Neural cell (in vitro differentiated cells): ENCODE data around the gene TIMM44. TPM values are rescaled to one million over a fixed set of nuclear protein-coding genes. Genes with fewer than 3 reads are reported as not detected.

Source experiments
- H2AFZ ChIP-seq: fragments of 200-600, 300-800 bp; sonication (generic), shearing (Covaris generic); 2 replicates; pipeline ENCODE4 v1.6.0; 2014; ENCODE audit warnings: low read depth, mild to moderate bottlenecking, antibody characterized with exemption, low read length, moderate library complexity
- H3F3A ChIP-seq: fragments of 200-600 bp; shearing (Covaris generic); 2 replicates; pipeline ENCODE4 v1.6.1; 2016; ENCODE audit warnings: mild to moderate bottlenecking, moderate library complexity, mixed read lengths, antibody characterized with exemption, low read length; ENCODE audit not compliant: insufficient read depth, poor library complexity, severe bottlenecking
- H3K27ac ChIP-seq: fragments of 200-600, 300-800 bp; sonication (generic), shearing (Covaris generic); 2 replicates; pipeline ENCODE4 v1.5.1; 2014; ENCODE audit warnings: mild to moderate bottlenecking, low read length, moderate library complexity
- H3K27me3 ChIP-seq: fragments of 300-800, 200-600 bp; sonication (generic), shearing (Covaris generic); 2 replicates; pipeline ENCODE4 v1.6.0; 2014; ENCODE audit warnings: mild to moderate bottlenecking, low read depth, low read length, moderate library complexity; ENCODE audit not compliant: insufficient read depth
- H3K36me3 ChIP-seq: fragments of 300-800, 200-600 bp; sonication (generic), shearing (Covaris generic); 2 replicates; pipeline ENCODE4 v1.5.1; 2014; ENCODE audit warnings: mild to moderate bottlenecking, antibody characterized with exemption, low read length, moderate library complexity; ENCODE audit not compliant: insufficient read depth
- H3K4me2 ChIP-seq: fragments of 300-800, 200-600 bp; sonication (generic), shearing (Covaris generic); 2 replicates; pipeline ENCODE4 v1.6.0; 2014; ENCODE audit warnings: mild to moderate bottlenecking, low read length
- H3K4me3 ChIP-seq: fragments of 300-800, 200-600 bp; sonication (generic), shearing (Covaris generic); 2 replicates; pipeline ENCODE4 v1.5.1; 2014; ENCODE audit warnings: mild to moderate bottlenecking, low read length, moderate library complexity
- H3K79me2 ChIP-seq: fragments of 200-600 bp; shearing (Covaris generic); replicated peaks from 2 replicates; pipeline ENCODE4 v1.6.0; 2014; ENCODE audit warnings: mild to moderate bottlenecking, low read length, moderate library complexity; ENCODE audit not compliant: insufficient read depth
- H3K9ac ChIP-seq: fragments of 300-800, 200-600 bp; sonication (generic), shearing (Covaris generic); 2 replicates; pipeline ENCODE4 v1.6.1; 2016; ENCODE audit warnings: mild to moderate bottlenecking, low read length, mixed read lengths
- H3K9me2 ChIP-seq: fragments of 200-600 bp; shearing (Covaris generic); 2 replicates; pipeline ENCODE4 v1.6.1; 2016; ENCODE audit warnings: mild to moderate bottlenecking, low read length, mixed read lengths; ENCODE audit not compliant: insufficient read depth
- H3K9me3 ChIP-seq: fragments of 200-600, 300-800 bp; sonication (generic), shearing (Covaris generic); 2 replicates; pipeline ENCODE4 v1.6.1; 2016; ENCODE audit warnings: mild to moderate bottlenecking, mixed run types, low read length, moderate library complexity, mixed read lengths
- H4K20me1 ChIP-seq: fragments of 200-600 bp; shearing (Covaris generic); 2 replicates; pipeline ENCODE4 v1.6.1; 2016; ENCODE audit warnings: mild to moderate bottlenecking, mixed run types; ENCODE audit not compliant: insufficient read depth
- CTCF ChIP-seq: fragments of 450-650 bp; IDR thresholded peaks from 2 replicates; pipeline ENCODE4 v1.5.1; 2014; ENCODE audit warnings: antibody characterized with exemption, mild to moderate bottlenecking, moderate library complexity; ENCODE audit not compliant: poor library complexity, severe bottlenecking
- EP300 ChIP-seq: fragments of 450-650 bp; conservative IDR thresholded peaks from 2 replicates; pipeline ENCODE4 v1.6.1; 2014; ENCODE audit warnings: antibody characterized with exemption, mild to moderate bottlenecking, moderate library complexity; ENCODE audit not compliant: poor library complexity, severe bottlenecking
- EZH2 ChIP-seq: fragments of 200-600, 300-800 bp; shearing (Covaris generic), sonication (generic); IDR thresholded peaks from 2 replicates; pipeline ENCODE4 v1.6.1; 2014; ENCODE audit warnings: antibody characterized with exemption, low read length, borderline replicate concordance, mild to moderate bottlenecking; ENCODE audit not compliant: insufficient read depth, poor library complexity, severe bottlenecking
- MXI1 ChIP-seq: fragments of 450-650 bp; conservative IDR thresholded peaks from 2 replicates; pipeline ENCODE4 v1.6.1; 2014; ENCODE audit warnings: antibody characterized with exemption, mild to moderate bottlenecking; ENCODE audit not compliant: poor library complexity, severe bottlenecking
- POLR2AphosphoS5 ChIP-seq: IDR thresholded peaks from 2 replicates; pipeline ENCODE4 v1.6.1; 2012
- RAD21 ChIP-seq: fragments of 450-650 bp; conservative IDR thresholded peaks from 2 replicates; pipeline ENCODE4 v1.6.1; 2014; ENCODE audit warnings: antibody characterized with exemption, mild to moderate bottlenecking, moderate library complexity
- REST ChIP-seq: IDR thresholded peaks from 2 replicates; pipeline ENCODE4 v1.6.1; 2012; ENCODE audit warnings: borderline replicate concordance
- SMC3 ChIP-seq: fragments of 450-650 bp; conservative IDR thresholded peaks from 2 replicates; pipeline ENCODE4 v1.6.1; 2014; ENCODE audit warnings: antibody characterized with exemption, mild to moderate bottlenecking, moderate library complexity; ENCODE audit not compliant: poor library complexity
- TAF1 ChIP-seq: IDR thresholded peaks from 2 replicates; pipeline ENCODE4 v1.6.1; 2012; ENCODE audit warnings: low read depth
- polyA plus RNA-seq: library from polyadenylated mRNA; depleted of rRNA; stranded (reverse); fragments of >200 nt; gene quantifications from 2 replicates; pipeline ENCODE4 v1.2.3, GENCODE V29; 2014

The TIMM44 gene
- polyA plus RNA-seq, 1 donor from 2014 or later, result 48.3 TPM

GRCh38 chr19:7973883-7974282, 30.4 kb upstream of the TIMM44 start:
- Histone ChIP-seq H2AFZ (no peak overlapping the region), H3K79me2 (no peaks in the 10 kb centered on the region), H4K20me1 (no peaks in the 10 kb centered on the region), H3K4me3 (no peak overlapping the region), H3K9me2 (no peaks in the 10 kb centered on the region), H3K9ac (no peak overlapping the region), H3K27me3 (no peaks in the 10 kb centered on the region), H3F3A (no peaks in the 10 kb centered on the region), H3K36me3 (no peaks in the 10 kb centered on the region), H3K27ac (no peak overlapping the region), H3K4me2 (no peak overlapping the region), H3K9me3 (no peaks in the 10 kb centered on the region)
- no peak for TF ChIP-seq POLR2AphosphoS5

- Histone ChIP-seq H4K20me1 (no peaks in the 10 kb centered on the region), H3K9me2 (no peaks in the 10 kb centered on the region), H3K9me3 (no peaks in the 10 kb centered on the region), H3K4me2 (no peak overlapping the region), H2AFZ (no peak overlapping the region), H3K4me3 (no peak overlapping the region), H3K27ac (no peak overlapping the region), H3K36me3 (no peaks in the 10 kb centered on the region), H3K9ac (no peak overlapping the region), H3K79me2 (no peaks in the 10 kb centered on the region), H3F3A (no peaks in the 10 kb centered on the region), H3K27me3 (no peaks in the 10 kb centered on the region)
- TF ChIP-seq EZH2 (no peak), SMC3 (no peak), EP300 (no peak), TAF1 (no peak), REST (no peak), MXI1 (no peak)
These were observed 28.4 kb upstream of the TIMM44 start for GRCh38 chr19:7971553-7972520.

GRCh38 chr19:7970716-7971448, 27.4 kb upstream of the TIMM44 start:
- no peaks in the 10 kb centered on the region for H4K20me1 ChIP-seq
- H3F3A ChIP-seq, result no peaks in the 10 kb centered on the region
- no peaks in the 10 kb centered on the region for H3K9me3 ChIP-seq
- no peaks in the 10 kb centered on the region for H3K79me2 ChIP-seq
- no peak overlapping the region for H3K4me2 ChIP-seq
- no peak overlapping the region for H3K27ac ChIP-seq
- H2AFZ ChIP-seq, result no peak overlapping the region
- no peaks in the 10 kb centered on the region for H3K9me2 ChIP-seq
- H3K36me3 ChIP-seq, result no peaks in the 10 kb centered on the region
- H3K9ac ChIP-seq, result no peak overlapping the region
- TF ChIP-seq SMC3 (peak; percentile 61), REST (no peak), MXI1 (no peak), TAF1 (no peak), EP300 (no peak), RAD21 (peak; percentile 59), CTCF (peak; percentile 63), EZH2 (no peak), POLR2AphosphoS5 (no peak)
- H3K4me3 ChIP-seq, result no peak overlapping the region
- H3K27me3 ChIP-seq, result no peaks in the 10 kb centered on the region
